Large intestine (tissue), 3 donors: Measurements from ENCODE around the gene FUS. TPM values are rescaled to one million over a fixed set of nuclear protein-coding genes. Genes with fewer than 3 reads are reported as not detected.
"Not testable (repeated sequence)": the region's sequence is repeated elsewhere in the genome, so short reads cannot be mapped to it uniquely, and the experiment has no call there.

Source experiments
- DNase-seq, 2 donors: peaks; one replicate each; pipeline versions ENCODE4 v3.0.0 to v3.0.0-alpha.2; 2013
- H3K27ac ChIP-seq: one replicate; pipeline ENCODE4 v1.5.1; 2013; ENCODE audit warnings: low read length
- H3K27me3 ChIP-seq: 2 replicates; pipeline ENCODE4 v1.6.1; 2013; ENCODE audit warnings: low read length; ENCODE audit not compliant: control insufficient read depth, insufficient read depth
- H3K36me3 ChIP-seq: 2 replicates; pipeline ENCODE4 v1.6.1; 2013; ENCODE audit warnings: low read length; ENCODE audit not compliant: control insufficient read depth, insufficient read depth
- H3K4me1 ChIP-seq: one replicate; pipeline ENCODE4 v1.6.1; 2013; ENCODE audit warnings: low read length; ENCODE audit not compliant: control insufficient read depth, insufficient read depth
- H3K4me3 ChIP-seq: one replicate; pipeline ENCODE4 v1.5.1; 2013; ENCODE audit warnings: low read length
- H3K9me3 ChIP-seq: one replicate; pipeline ENCODE4 v1.6.1; 2013; ENCODE audit warnings: mild to moderate bottlenecking, low read depth, low read length, moderate library complexity; ENCODE audit not compliant: control insufficient read depth
- WGBS: methylation state at CpG from one replicate; pipeline ENCODE4 v1.1.5; 2013; ENCODE audit warnings: low lambda C conversion rate; ENCODE audit not compliant: insufficient coverage; 5-methylcytosine and 5-hydroxymethylcytosine counted together
- polyA plus RNA-seq: library from polyadenylated mRNA; unstranded; fragments of 120-200 nt; gene quantifications from one replicate; pipeline ENCODE4 v1.2.1, GENCODE V29; 2013

Gene FUS
- polyA plus RNA-seq, 1 donor: 494 TPM

DNA sequence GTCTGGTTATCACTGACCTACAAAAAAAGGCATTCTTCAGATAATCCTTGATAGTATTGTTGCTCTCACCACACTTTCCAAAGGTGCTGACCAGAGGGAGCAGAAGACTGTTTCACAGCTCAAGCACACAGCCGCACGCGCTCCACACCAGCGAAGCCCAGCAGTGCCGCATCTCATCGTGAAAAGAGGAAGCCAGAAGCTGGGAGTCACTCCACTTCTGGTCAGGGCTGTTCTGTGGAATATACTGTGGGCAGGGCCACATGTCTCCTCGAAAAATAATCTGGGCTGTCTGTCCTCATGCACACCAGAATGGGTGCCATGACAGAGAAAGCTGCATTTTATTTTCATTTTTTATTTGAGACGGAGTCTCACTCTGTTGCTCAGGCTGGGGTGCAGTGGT, 22.8 kb upstream of the FUS start:
- WGBS: no CpG with 5 or more reads among the region's 8 CpGs
- Histone ChIP-seq H3K4me1 (no peaks in the 10 kb centered on the region), H3K36me3 (no peaks in the 10 kb centered on the region), H3K27ac (no peak overlapping the region), H3K4me3 (no peak overlapping the region), H3K9me3 (no peaks in the 10 kb centered on the region), H3K27me3 (peaks cover 2% of the 10 kb centered on the region)
- no peak for DNase-seq

DNA sequence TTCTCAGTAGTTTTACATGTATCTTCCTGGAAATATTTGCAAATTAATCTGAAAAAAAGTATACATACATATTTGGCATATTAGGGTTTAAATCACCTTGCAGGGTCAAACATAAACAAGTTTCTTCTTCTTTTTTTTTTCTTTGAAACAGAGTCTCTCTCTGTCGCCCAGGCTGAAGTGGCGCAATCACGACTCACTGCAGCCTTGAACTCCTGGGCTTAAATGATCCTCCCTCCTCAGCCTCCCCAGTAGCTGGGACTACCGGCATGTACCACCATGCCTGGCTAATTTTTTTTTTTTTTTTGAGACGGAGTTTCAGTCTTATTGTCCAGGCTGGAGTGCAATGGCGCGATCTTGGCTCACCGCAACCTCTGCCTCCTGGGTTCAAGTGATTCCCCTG, 12.6 kb upstream of the FUS start:
- Histone ChIP-seq H3K27me3 (no peaks in the 10 kb centered on the region), H3K36me3 (no peaks in the 10 kb centered on the region), H3K4me3 (no peak overlapping the region), H3K9me3 (no peaks in the 10 kb centered on the region), H3K27ac (no peak overlapping the region), H3K4me1 (peaks cover 5% of the 10 kb centered on the region)
- no peak for DNase-seq
- no CpG with 5 or more reads among the region's 8 CpGs for WGBS

DNA sequence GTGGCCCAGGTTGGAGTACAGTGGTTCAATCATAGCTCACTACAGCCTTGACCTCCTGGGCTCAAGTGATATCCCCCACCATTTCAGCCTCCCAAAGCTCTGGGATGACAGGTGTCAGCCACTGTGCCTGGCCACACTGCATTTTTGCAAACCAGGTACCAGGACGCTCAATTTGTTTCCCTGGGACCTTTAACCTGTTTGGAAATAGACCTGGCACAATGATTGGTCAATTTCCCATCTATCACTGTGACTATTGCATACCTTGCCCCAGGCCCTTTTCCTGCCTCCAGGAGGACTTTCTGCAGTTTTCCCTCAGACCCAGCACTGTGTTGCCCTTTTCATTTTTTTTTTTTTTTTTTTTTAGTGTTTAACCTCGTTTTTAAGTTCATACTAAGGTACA, 11.1 kb upstream of the FUS start:
- WGBS: no CpG with 5 or more reads among the region's 2 CpGs
- Histone ChIP-seq H3K27ac (no peak overlapping the region), H3K4me3 (no peak overlapping the region), H3K27me3 (no peaks in the 10 kb centered on the region), H3K4me1 (peaks cover 5% of the 10 kb centered on the region), H3K36me3 (no peaks in the 10 kb centered on the region), H3K9me3 (no peaks in the 10 kb centered on the region)
- DNase-seq: no peak

DNA sequence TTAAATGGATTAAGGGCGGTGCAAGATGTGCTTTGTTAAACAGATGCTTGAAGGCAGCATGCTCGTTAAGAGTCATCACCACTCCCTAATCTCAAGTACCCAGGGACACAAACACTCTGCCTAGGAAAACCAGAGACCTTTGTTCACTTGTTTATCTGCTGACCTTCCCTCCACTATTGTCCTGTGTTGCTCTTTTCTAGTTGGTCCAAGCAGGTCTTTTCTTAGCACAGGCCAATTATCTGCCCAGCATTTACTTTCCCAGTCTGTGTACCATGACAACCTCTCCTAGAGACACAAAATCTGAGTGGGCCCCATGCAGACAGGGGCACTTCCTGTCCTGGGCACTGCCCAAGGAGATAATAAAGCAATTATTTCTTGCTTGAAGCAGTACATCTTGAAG, 9.9 kb upstream of the FUS start:
- DNase-seq: peak in 1 of 2 donors; percentile 68
- not testable (repeated sequence) for H3K4me3 ChIP-seq, H3K9me3 ChIP-seq, H3K36me3 ChIP-seq, H3K4me1 ChIP-seq, H3K27me3 ChIP-seq
- WGBS: no CpG with 5 or more reads among the region's 2 CpGs
- peak overlapping the region; percentile 29 for H3K27ac ChIP-seq

DNA sequence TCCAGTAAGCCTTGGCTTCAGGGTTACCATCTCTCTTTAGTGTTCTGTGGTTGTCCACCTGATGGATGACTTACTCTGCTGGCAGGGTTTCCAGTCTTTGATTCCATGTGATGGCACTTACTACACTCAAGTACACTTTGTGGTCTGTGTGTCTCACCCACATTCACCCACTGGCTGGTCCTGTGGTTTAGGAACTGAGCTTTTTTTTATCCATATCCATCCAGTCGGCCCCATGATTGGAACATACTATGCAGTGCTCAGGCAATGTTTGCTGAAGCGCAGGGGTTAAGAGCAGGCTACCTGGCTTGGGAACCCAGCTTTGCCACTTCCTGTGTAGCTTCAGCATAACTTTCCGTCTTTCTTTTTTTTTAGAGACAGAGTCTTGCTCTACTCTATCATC, 2.8 kb upstream of the FUS start:
- Histone ChIP-seq H3K9me3 (no peaks in the 10 kb centered on the region), H3K27ac (no peak overlapping the region), H3K4me1 (peaks cover 6% of the 10 kb centered on the region), H3K4me3 (no peak overlapping the region), H3K36me3 (peaks cover 2% of the 10 kb centered on the region), H3K27me3 (no peaks in the 10 kb centered on the region)
- DNase-seq: no peak
- no CpG with 5 or more reads among the region's 3 CpGs for WGBS

DNA sequence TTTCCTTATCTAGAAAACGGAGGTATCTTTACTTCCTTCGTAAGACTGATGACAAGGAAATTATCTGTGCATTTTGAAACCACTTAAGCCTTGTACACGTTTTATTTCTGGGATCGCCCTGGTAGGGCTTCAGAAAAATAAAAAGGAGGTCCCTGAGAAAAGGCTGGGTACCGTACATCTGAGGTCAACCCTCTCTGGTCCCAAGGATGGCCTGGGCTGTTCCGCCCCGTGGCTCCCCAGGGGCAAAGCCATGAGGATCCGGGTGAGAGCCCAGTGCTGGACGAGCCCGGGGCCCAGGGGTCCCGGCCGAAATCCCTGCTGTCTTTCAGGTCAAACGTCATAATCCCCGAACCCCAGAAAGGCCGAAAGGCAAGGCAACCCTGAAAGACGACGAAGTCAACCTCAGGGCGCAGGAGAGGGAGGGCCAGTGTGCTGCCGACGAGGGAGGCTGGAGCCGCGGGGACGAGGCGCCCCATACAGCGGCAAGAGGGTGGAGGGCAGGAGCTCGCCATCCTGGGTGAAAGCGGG, 656 bp upstream of the FUS start:
- Histone ChIP-seq H3K4me1 (peaks cover 12% of the 10 kb centered on the region), H3K4me3 (peak overlapping the region; percentile 96), H3K9me3 (no peaks in the 10 kb centered on the region), H3K27me3 (no peaks in the 10 kb centered on the region), H3K27ac (peak overlapping the region; percentile 94), H3K36me3 (peaks cover 23% of the 10 kb centered on the region)
- peak in 1 of 2 donors; percentile 49 for DNase-seq
- WGBS: 0% methylated on average over 2 of the region's 27 CpGs

DNA sequence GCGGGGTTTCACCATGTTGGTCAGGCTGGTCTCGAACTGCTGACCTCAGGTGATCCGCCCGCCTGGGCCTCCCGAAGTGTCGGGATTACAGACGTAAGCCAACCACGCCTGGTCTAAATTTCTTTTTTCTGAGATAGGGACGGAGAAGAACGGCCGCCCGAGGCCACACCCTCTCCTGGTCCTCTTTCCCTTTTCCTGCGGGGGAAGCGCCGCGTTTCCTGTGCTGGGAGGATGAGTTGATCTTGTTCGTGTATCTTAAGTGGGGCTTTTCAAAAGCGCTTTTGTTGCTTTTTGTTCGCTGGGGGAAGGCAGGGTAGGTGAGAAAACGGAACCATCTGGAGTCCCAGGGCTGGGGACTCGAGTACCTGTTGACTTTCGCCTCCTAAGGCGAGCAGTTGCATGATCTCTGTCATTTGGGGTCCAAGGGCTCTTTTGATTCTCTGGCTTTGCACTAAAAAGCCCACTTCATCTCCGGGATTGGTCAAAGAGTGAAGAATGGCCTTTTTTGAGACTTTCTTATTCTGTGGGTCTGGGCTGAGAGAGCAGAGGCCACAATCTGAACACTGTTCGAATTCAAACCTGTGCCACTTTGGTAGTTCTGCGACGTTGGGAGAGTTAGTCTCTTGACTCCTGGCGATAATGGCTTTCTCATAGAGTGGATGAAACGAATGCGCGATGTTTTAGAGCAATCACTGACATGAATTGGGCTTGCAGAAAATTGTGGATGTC, 1.3 kb downstream of the FUS start:
- H3K4me3 ChIP-seq: peak overlapping the region; percentile 96
- peak in 1 of 2 donors; percentile 42 for DNase-seq
- H3K36me3 ChIP-seq: peaks cover 41% of the 10 kb centered on the region
- WGBS: no CpG with 5 or more reads among the region's 31 CpGs
- H3K27ac ChIP-seq: peak overlapping the region; percentile 94
- peaks cover 12% of the 10 kb centered on the region for H3K4me1 ChIP-seq
- H3K27me3 ChIP-seq: no peaks in the 10 kb centered on the region
- no peaks in the 10 kb centered on the region for H3K9me3 ChIP-seq

DNA sequence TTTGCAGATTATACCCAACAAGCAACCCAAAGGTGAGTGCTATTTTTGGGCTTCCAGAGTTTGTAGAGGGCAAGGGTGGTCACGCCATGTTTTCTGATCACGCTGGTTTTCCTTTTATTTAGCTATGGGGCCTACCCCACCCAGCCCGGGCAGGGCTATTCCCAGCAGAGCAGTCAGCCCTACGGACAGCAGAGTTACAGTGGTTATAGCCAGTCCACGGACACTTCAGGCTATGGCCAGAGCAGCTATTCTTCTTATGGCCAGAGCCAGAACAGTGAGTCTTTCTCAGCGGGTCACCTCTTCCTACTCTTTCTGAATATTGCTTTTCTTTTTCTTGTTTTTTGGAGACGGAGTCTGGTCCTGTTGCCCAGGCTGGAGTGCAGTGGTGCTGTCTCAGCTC, 2.5 kb downstream of the FUS start:
- Histone ChIP-seq H3K9me3 (no peaks in the 10 kb centered on the region), H3K4me3 (peak overlapping the region; percentile 96), H3K36me3 (peaks cover 53% of the 10 kb centered on the region), H3K27ac (no peak overlapping the region), H3K27me3 (no peaks in the 10 kb centered on the region), H3K4me1 (peaks cover 12% of the 10 kb centered on the region)
- WGBS: 13% methylated on average over 2 of the region's 7 CpGs
- DNase-seq: no peak

DNA sequence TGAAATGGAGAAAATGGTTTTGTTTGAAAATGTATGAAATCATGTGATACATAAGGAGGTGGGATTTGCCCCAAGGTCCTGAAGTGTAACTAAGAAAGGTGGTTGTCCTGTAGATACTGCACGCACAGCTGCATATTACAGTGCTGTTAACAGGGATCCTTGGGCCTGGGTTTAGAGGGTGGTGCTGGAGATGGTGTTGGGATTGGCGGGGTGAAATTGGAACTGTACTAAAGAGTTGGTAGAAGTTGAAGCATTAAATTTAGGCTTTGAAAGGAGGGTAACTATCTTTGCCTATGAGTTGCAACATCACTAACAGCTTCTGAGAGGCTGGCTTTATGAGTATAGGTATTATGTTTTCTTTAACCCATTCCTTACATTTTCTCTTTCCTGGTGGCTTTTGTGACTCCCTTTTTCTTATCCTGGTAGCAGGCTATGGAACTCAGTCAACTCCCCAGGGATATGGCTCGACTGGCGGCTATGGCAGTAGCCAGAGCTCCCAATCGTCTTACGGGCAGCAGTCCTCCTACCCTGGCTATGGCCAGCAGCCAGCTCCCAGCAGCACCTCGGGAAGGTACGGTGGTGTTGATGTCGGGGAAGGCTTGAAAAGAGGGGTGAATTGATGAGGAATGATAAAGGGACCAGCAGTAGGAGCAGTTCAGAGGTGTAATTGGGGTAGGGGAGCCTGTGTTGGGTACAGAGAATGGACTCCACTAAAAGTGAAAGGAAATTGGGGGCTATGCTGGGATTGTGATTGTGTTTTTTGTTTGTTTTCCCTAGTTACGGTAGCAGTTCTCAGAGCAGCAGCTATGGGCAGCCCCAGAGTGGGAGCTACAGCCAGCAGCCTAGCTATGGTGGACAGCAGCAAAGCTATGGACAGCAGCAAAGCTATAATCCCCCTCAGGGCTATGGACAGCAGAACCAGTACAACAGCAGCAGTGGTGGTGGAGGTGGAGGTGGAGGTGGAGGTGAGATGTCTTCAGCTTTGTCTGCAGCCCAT, 3.8 kb downstream of the FUS start:
- Histone ChIP-seq H3K36me3 (peaks cover 66% of the 10 kb centered on the region), H3K9me3 (no peaks in the 10 kb centered on the region), H3K4me1 (peaks cover 11% of the 10 kb centered on the region), H3K4me3 (no peak overlapping the region), H3K27ac (no peak overlapping the region), H3K27me3 (no peaks in the 10 kb centered on the region)
- 100% methylated on average over 1 of the region's 10 CpGs for WGBS
- no peak for DNase-seq

DNA sequence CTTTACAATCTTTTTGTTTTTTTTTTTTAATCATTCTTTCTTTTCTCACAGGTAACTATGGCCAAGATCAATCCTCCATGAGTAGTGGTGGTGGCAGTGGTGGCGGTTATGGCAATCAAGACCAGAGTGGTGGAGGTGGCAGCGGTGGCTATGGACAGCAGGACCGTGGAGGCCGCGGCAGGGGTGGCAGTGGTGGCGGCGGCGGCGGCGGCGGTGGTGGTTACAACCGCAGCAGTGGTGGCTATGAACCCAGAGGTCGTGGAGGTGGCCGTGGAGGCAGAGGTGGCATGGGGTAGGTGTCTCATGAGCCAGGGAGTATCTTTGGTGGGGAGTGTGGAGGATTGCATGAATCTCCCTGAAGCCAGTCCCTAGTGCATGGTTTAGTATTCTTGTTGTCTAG, 4.9 kb downstream of the FUS start:
- H3K27ac ChIP-seq: no peak overlapping the region
- DNase-seq: no peak
- peaks cover 78% of the 10 kb centered on the region for H3K36me3 ChIP-seq
- H3K27me3 ChIP-seq: no peaks in the 10 kb centered on the region
- whole genome bisulfite sequencing: no CpG with 5 or more reads among the region's 14 CpGs
- H3K9me3 ChIP-seq: no peaks in the 10 kb centered on the region
- peaks cover 7% of the 10 kb centered on the region for H3K4me1 ChIP-seq
- no peak overlapping the region for H3K4me3 ChIP-seq
